Embryonic facial prominence (tissue), 1 donor: ENCODE measurements around the gene PPP6R2.
"Not testable (repeated sequence)": the region's sequence is repeated elsewhere in the genome, so short reads cannot be mapped to it uniquely, and the experiment has no call there.

Experiments
- DNase-seq: peaks from one replicate; pipeline ENCODE4 v3.0.0-alpha.2; 2016; ENCODE audit errors: extremely low spot score

PPP6R2 gene

GRCh38 chr22:50398831-50399648, 55.9 kb downstream of the PPP6R2 start:
- no peak for DNase-seq

- DNase-seq = no peak
Observed at GRCh38 chr22:50399751-50400331, 56.7 kb downstream of the PPP6R2 start.

- no peak for DNase-seq
Observed at GRCh38 chr22:50400406-50400805, 57.3 kb downstream of the PPP6R2 start.

GRCh38 chr22:50400931-50401330, 57.8 kb downstream of the PPP6R2 start:
- DNase-seq = no peak

- DNase-seq = no peak
Observed at GRCh38 chr22:50401907-50402306, 58.8 kb downstream of the PPP6R2 start.

- no peak for DNase-seq
Observed at GRCh38 chr22:50403701-50404101, 60.6 kb downstream of the PPP6R2 start.

GRCh38 chr22:50406416-50407170, 63.5 kb downstream of the PPP6R2 start:
- no peak for DNase-seq

GRCh38 chr22:50408311-50408710, 65.2 kb downstream of the PPP6R2 start:
- DNase-seq = no peak

GRCh38 chr22:50408954-50409353, 65.8 kb downstream of the PPP6R2 start:
- DNase-seq = not testable (repeated sequence)

- no peak for DNase-seq
Observed at GRCh38 chr22:50414476-50415248, 71.5 kb downstream of the PPP6R2 start.

GRCh38 chr22:50415426-50415825, 72.3 kb downstream of the PPP6R2 start:
- DNase-seq = no peak

- no peak for DNase-seq
Observed at GRCh38 chr22:50416996-50417395, 73.9 kb downstream of the PPP6R2 start.

- no peak for DNase-seq
Observed at GRCh38 chr22:50417411-50418210, 74.5 kb downstream of the PPP6R2 start.

GRCh38 chr22:50418624-50419023, 75.5 kb downstream of the PPP6R2 start:
- no peak for DNase-seq

GRCh38 chr22:50419116-50419515, 76.0 kb downstream of the PPP6R2 start:
- no peak for DNase-seq

GRCh38 chr22:50420015-50420414, 76.9 kb downstream of the PPP6R2 start:
- no peak for DNase-seq

- DNase-seq = no peak
Observed at GRCh38 chr22:50420581-50420980, 77.5 kb downstream of the PPP6R2 start.

- no peak for DNase-seq
Observed at GRCh38 chr22:50422046-50422445, 78.9 kb downstream of the PPP6R2 start.

- DNase-seq = no peak
Observed at GRCh38 chr22:50422961-50423815, 80.1 kb downstream of the PPP6R2 start.

- DNase-seq = no peak
Observed at GRCh38 chr22:50423956-50424355, 80.8 kb downstream of the PPP6R2 start.
